B cell (primary cell): Measurements from ENCODE around the gene TRIM16.
"Not testable (repeated sequence)": the region's sequence is repeated elsewhere in the genome, so short reads cannot be mapped to it uniquely, and the experiment has no call there.

Experiments used
- CTCF ChIP-seq: fragments of 200-600 bp; IDR thresholded peaks from one replicate; pipeline ENCODE4 v1.8.0; 2022; ENCODE audit warnings: antibody characterized with exemption, mild to moderate bottlenecking
- EZH2 ChIP-seq: IDR thresholded peaks from 2 replicates; pipeline ENCODE4 v1.6.1; 2012; ENCODE audit warnings: borderline replicate concordance, low read depth, mild to moderate bottlenecking, moderate library complexity, low read length; ENCODE audit not compliant: insufficient read depth, poor library complexity, severe bottlenecking

DNA sequence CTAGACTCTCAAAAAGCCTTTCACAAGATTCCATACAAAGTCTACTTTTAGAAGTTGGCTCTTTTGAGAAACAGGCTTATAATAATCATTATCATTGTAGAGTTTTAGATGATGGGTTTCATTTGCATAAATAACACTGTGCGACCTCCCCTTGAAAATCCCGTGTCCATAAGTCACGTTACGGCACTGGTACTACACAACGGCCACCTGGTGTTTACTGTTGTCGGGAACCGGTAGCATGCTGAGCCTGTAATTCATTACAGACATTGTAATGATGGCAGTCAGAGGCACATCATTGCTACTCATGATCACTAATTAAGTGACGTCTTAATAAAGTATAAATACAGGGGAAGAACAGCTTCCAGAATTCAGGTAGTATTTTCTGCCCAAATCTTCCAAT is 96.1 kb downstream of the TRIM16 start:
- not testable (repeated sequence) for TF ChIP-seq CTCF, EZH2
